Activated naive CD8-positive, alpha-beta T cell (primary cell): ENCODE measurements around the gene BRIP1.
"Not testable (repeated sequence)": the region's sequence is repeated elsewhere in the genome, so short reads cannot be mapped to it uniquely, and the experiment has no call there.

Source experiments
- H3K27ac Mint-ChIP-seq: one replicate; pipeline ENCODE4 v1.8.0; 2021; ENCODE audit warnings: mixed read lengths
- H3K27me3 Mint-ChIP-seq: one replicate; pipeline ENCODE4 v1.8.0; 2021; ENCODE audit warnings: mixed read lengths
- H3K36me3 Mint-ChIP-seq: one replicate; pipeline ENCODE4 v1.8.0; 2021; ENCODE audit warnings: mixed read lengths
- H3K4me1 Mint-ChIP-seq: one replicate; pipeline ENCODE4 v1.8.0; 2021; ENCODE audit warnings: low read depth, mixed read lengths
- H3K4me3 Mint-ChIP-seq: one replicate; pipeline ENCODE4 v1.8.0; 2021; ENCODE audit warnings: mild to moderate bottlenecking, mixed read lengths
- H3K9me3 Mint-ChIP-seq: one replicate; pipeline ENCODE4 v1.8.0; 2021; ENCODE audit warnings: low read depth, mixed read lengths

The BRIP1 gene

GRCh38 chr17:61669522-61669921, 193.8 kb downstream of the BRIP1 start:
- H3K27me3 Mint-ChIP-seq, result peaks cover 14% of the 10 kb centered on the region
- no peaks in the 10 kb centered on the region for H3K4me1 Mint-ChIP-seq
- no peaks in the 10 kb centered on the region for H3K36me3 Mint-ChIP-seq
- H3K27ac Mint-ChIP-seq, result no peak overlapping the region
- H3K4me3 Mint-ChIP-seq, result no peak overlapping the region
- H3K9me3 Mint-ChIP-seq, result no peaks in the 10 kb centered on the region

- H3K4me1 Mint-ChIP-seq, result no peaks in the 10 kb centered on the region
- H3K36me3 Mint-ChIP-seq, result no peaks in the 10 kb centered on the region
- H3K27me3 Mint-ChIP-seq, result peaks cover 13% of the 10 kb centered on the region
- no peaks in the 10 kb centered on the region for H3K9me3 Mint-ChIP-seq
- no peak overlapping the region for H3K4me3 Mint-ChIP-seq
- H3K27ac Mint-ChIP-seq, result no peak overlapping the region
These were observed 194.8 kb downstream of the BRIP1 start for GRCh38 chr17:61668486-61668885.

- not testable (repeated sequence) for H3K27ac Mint-ChIP-seq, H3K9me3 Mint-ChIP-seq, H3K36me3 Mint-ChIP-seq, H3K4me1 Mint-ChIP-seq, H3K4me3 Mint-ChIP-seq
- peaks cover 14% of the 10 kb centered on the region for H3K27me3 Mint-ChIP-seq
These were observed 196.8 kb downstream of the BRIP1 start for GRCh38 chr17:61666406-61667088.

- Mint-ChIP-seq H3K4me3 (no peak overlapping the region), H3K27ac (no peak overlapping the region), H3K4me1 (no peaks in the 10 kb centered on the region), H3K27me3 (peaks cover 11% of the 10 kb centered on the region), H3K36me3 (no peaks in the 10 kb centered on the region), H3K9me3 (no peaks in the 10 kb centered on the region)
These were observed 200.0 kb downstream of the BRIP1 start for GRCh38 chr17:61663310-61663709.

- Mint-ChIP-seq H3K36me3 (no peaks in the 10 kb centered on the region), H3K4me1 (no peaks in the 10 kb centered on the region), H3K9me3 (no peaks in the 10 kb centered on the region), H3K4me3 (no peak overlapping the region), H3K27me3 (peaks cover 11% of the 10 kb centered on the region), H3K27ac (no peak overlapping the region)
These were observed 200.6 kb downstream of the BRIP1 start for GRCh38 chr17:61662741-61663140.

DNA sequence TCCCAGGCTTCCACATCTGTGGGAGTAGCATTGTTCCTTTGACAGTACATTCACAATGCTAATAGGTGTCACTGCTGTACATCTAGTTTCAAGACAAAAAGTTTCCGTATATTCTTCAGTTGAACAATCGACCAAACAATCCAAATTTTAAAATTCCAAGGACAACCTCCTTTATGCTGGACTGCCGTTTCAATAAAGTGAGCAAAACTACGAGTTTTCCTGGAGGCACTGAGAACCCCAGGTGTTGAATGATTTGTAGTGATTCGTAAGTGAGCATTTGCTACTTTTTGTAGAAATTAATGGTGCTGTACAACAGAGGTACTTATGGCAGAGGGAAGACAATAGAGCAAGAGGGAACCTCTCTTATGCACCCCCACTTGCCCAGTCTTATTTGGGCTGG, 201.1 kb downstream of the BRIP1 start:
- H3K4me3 Mint-ChIP-seq, result no peak overlapping the region
- no peak overlapping the region for H3K27ac Mint-ChIP-seq
- H3K9me3 Mint-ChIP-seq, result no peaks in the 10 kb centered on the region
- H3K36me3 Mint-ChIP-seq, result no peaks in the 10 kb centered on the region
- H3K4me1 Mint-ChIP-seq, result no peaks in the 10 kb centered on the region
- H3K27me3 Mint-ChIP-seq, result peaks cover 11% of the 10 kb centered on the region

DNA sequence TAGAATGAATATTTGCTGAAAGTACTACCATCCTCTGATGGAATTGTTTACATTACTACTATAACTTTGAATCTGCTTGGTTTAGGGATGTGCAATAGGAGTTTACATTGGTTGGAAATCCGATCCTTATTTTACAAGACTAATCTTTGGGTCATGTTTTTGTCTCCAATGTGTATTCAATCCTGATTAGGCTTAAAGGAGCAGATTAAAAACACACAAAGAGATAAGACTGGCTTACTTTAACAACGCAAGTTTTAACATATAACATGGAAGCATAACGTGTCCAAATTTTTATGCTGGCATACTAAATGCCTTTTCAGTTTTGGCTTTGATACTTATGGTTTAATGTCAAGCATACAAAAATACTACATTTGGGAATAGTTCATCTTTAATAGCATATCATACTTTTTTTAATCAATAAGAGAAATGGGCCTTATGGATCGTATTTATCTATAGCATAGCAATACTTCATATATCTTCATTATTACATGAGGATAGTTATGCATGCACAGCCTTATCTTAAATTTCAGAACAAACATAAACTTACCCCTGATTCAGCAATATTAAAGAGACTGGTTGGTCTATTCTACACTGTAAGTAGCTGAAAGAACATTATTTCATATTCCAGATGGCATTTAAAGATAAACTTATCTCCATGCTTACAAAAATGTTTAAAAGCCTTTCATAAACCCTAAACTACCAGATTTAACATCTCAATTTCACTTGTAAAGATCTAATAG, 202.4 kb downstream of the BRIP1 start:
- Mint-ChIP-seq H3K9me3 (no peaks in the 10 kb centered on the region), H3K27me3 (peaks cover 8% of the 10 kb centered on the region), H3K4me3 (no peak overlapping the region), H3K27ac (no peak overlapping the region), H3K36me3 (no peaks in the 10 kb centered on the region), H3K4me1 (no peaks in the 10 kb centered on the region)

- Mint-ChIP-seq H3K27me3 (peaks cover 5% of the 10 kb centered on the region), H3K9me3 (no peaks in the 10 kb centered on the region), H3K4me1 (no peaks in the 10 kb centered on the region), H3K4me3 (no peak overlapping the region), H3K27ac (no peak overlapping the region), H3K36me3 (no peaks in the 10 kb centered on the region)
These were observed 203.9 kb downstream of the BRIP1 start for GRCh38 chr17:61659437-61659836.

- H3K9me3 Mint-ChIP-seq, result no peaks in the 10 kb centered on the region
- H3K4me3 Mint-ChIP-seq, result no peak overlapping the region
- H3K27ac Mint-ChIP-seq, result no peak overlapping the region
- H3K36me3 Mint-ChIP-seq, result no peaks in the 10 kb centered on the region
- H3K27me3 Mint-ChIP-seq, result peaks cover 4% of the 10 kb centered on the region
- no peaks in the 10 kb centered on the region for H3K4me1 Mint-ChIP-seq
These were observed 205.1 kb downstream of the BRIP1 start for GRCh38 chr17:61658183-61658582.

DNA sequence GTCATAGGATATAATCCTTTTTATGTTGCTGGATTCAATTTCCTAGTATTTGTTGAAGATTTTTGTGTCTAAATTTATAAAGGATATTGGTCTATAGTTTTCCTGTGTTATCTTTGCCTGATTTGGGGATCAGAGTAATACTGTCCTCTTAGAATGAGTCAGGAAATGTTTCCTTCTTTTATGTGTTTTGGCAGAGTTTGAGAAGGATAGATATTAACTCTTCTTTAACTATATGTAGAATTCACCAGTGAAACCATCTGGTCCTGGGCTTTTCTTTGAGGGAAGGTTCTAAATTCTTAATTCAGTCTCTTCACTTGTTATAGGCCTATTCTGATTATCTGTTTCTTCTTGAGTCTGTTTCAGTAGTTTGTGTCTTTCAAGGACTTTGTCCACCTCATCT, 206.0 kb downstream of the BRIP1 start:
- no peak overlapping the region for H3K27ac Mint-ChIP-seq
- no peaks in the 10 kb centered on the region for H3K4me1 Mint-ChIP-seq
- no peak overlapping the region for H3K4me3 Mint-ChIP-seq
- peaks cover 2% of the 10 kb centered on the region for H3K27me3 Mint-ChIP-seq
- no peaks in the 10 kb centered on the region for H3K36me3 Mint-ChIP-seq
- H3K9me3 Mint-ChIP-seq, result no peaks in the 10 kb centered on the region

- H3K4me3 Mint-ChIP-seq, result no peak overlapping the region
- H3K27me3 Mint-ChIP-seq, result peaks cover 2% of the 10 kb centered on the region
- H3K9me3 Mint-ChIP-seq, result no peaks in the 10 kb centered on the region
- H3K27ac Mint-ChIP-seq, result no peak overlapping the region
- no peaks in the 10 kb centered on the region for H3K4me1 Mint-ChIP-seq
- no peaks in the 10 kb centered on the region for H3K36me3 Mint-ChIP-seq
These were observed 206.6 kb downstream of the BRIP1 start for GRCh38 chr17:61656721-61657217.

- no peaks in the 10 kb centered on the region for H3K4me1 Mint-ChIP-seq
- H3K4me3 Mint-ChIP-seq, result no peak overlapping the region
- peaks cover 7% of the 10 kb centered on the region for H3K36me3 Mint-ChIP-seq
- peaks cover 6% of the 10 kb centered on the region for H3K9me3 Mint-ChIP-seq
- peaks cover 12% of the 10 kb centered on the region for H3K27me3 Mint-ChIP-seq
- no peak overlapping the region for H3K27ac Mint-ChIP-seq
These were observed 212.6 kb downstream of the BRIP1 start for GRCh38 chr17:61650749-61651148.

GRCh38 chr17:61648587-61648986, 214.7 kb downstream of the BRIP1 start:
- no peak overlapping the region for H3K27ac Mint-ChIP-seq
- no peak overlapping the region for H3K4me3 Mint-ChIP-seq
- H3K27me3 Mint-ChIP-seq, result peaks cover 14% of the 10 kb centered on the region
- no peaks in the 10 kb centered on the region for H3K4me1 Mint-ChIP-seq
- peaks cover 7% of the 10 kb centered on the region for H3K36me3 Mint-ChIP-seq
- peaks cover 6% of the 10 kb centered on the region for H3K9me3 Mint-ChIP-seq

DNA sequence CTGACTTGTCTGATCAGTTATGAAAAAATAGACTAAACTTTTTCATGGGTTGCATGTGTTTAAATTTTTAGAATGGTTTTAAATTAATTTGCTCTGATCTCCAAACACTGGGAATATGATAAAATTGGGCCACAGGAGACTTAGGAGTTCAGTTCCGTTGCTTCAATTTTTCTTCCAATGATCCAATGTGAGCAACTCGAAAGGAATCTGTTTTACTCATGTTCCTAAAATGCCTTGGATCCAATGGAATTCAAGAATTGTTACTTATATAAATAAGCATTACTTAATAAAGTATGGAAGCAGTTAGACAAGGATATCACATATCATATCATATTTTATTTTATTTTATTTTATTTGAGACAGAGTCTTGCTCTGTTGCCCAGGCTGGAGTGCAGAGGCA, 216.3 kb downstream of the BRIP1 start:
- Mint-ChIP-seq H3K27me3 (peaks cover 16% of the 10 kb centered on the region), H3K27ac (no peak overlapping the region), H3K4me3 (no peak overlapping the region), H3K36me3 (peaks cover 7% of the 10 kb centered on the region), H3K9me3 (peaks cover 6% of the 10 kb centered on the region), H3K4me1 (no peaks in the 10 kb centered on the region)

- Mint-ChIP-seq H3K36me3 (peaks cover 7% of the 10 kb centered on the region), H3K4me1 (no peaks in the 10 kb centered on the region), H3K4me3 (no peak overlapping the region)
These were observed 216.8 kb downstream of the BRIP1 start for GRCh38 chr17:61646482-61646881.

More at GRCh38 chr17:61646482-61646881, 216.8 kb downstream of the BRIP1 start:
- Mint-ChIP-seq H3K27ac (no peak overlapping the region), H3K9me3 (peaks cover 6% of the 10 kb centered on the region), H3K27me3 (peaks cover 16% of the 10 kb centered on the region)
